B cell (primary cell): ENCODE measurements around the gene TNPO2. TPM values are rescaled to one million over a fixed set of nuclear protein-coding genes. Genes with fewer than 3 reads are reported as not detected.

Experiments used
- ATAC-seq: fragments of 200-7000 bp; cut with Tn5 transposase; one replicate; pipeline ENCODE4 v1.10.0; 2021; ENCODE audit warnings: low read depth, mild to moderate bottlenecking, moderate number of reproducible peaks, moderate library complexity
- CTCF ChIA-PET: fragments of 350-600 bp; sonication (Branson Sonifier 250); formaldehyde crosslinking; loops from one replicate; lab custom pipeline; 2021; ENCODE audit warnings: antibody characterized with exemption, inconsistent platforms; lab: Charles Lee
- POLR2A ChIA-PET: fragments of 350-600 bp; sonication (Branson Sonifier 250); formaldehyde crosslinking; loops from one replicate; lab custom pipeline; 2021; ENCODE audit warnings: antibody characterized with exemption; lab: Charles Lee
- DNase-seq: peaks from one replicate; pipeline ENCODE4 v3.0.0; 2013
- H2AFZ ChIP-seq: 2 replicates; pipeline ENCODE4 v1.6.1; 2012; ENCODE audit warnings: mild to moderate bottlenecking, low read depth, low read length; ENCODE audit not compliant: insufficient read depth, poor library complexity, severe bottlenecking
- H3K27ac ChIP-seq, 2 donors: 1 replicate in 1 of 2; 2 replicates in 1 of 2; pipeline ENCODE4 v1.5.1; 2012 to 2013; ENCODE audit warnings: low read length in 2 of 2, mild to moderate bottlenecking in 2 of 2, moderate library complexity in 1 of 2
- H3K27me3 ChIP-seq, 4 experiments: fragments of 200-600 bp in 1 of 4; sonication (generic) in 1 of 4; replicated peaks in 1 of 4; 1 replicate in 2 of 4; 2 replicates in 2 of 4; pipeline versions ENCODE4 v1.6.1 to v1.7.0; 2013 to 2016; ENCODE audit warnings: low read length in 3 of 4, mild to moderate bottlenecking in 2 of 4, mixed read lengths in 1 of 4, moderate library complexity in 1 of 4; ENCODE audit not compliant: insufficient read depth in 4 of 4, control insufficient read depth in 3 of 4; ENCODE audit errors: control extremely low read depth in 1 of 4
- H3K36me3 ChIP-seq, 2 experiments: replicated peaks in 1 of 2; 1 replicate in 1 of 2; 2 replicates in 1 of 2; pipeline versions ENCODE4 v1.6.1 to v1.7.1; 2013; ENCODE audit warnings: low read length in 1 of 2; ENCODE audit not compliant: insufficient read depth in 2 of 2, control insufficient read depth in 1 of 2; ENCODE audit errors: control extremely low read depth in 1 of 2, extremely low read depth in 1 of 2
- H3K4me1 ChIP-seq, 2 donors: fragments of 200-600 bp in 1 of 2; sonication (generic) in 1 of 2; 1 replicate in 1 of 2; 2 replicates in 1 of 2; pipeline versions ENCODE4 v1.5.1 to v1.6.1; 2013 to 2017; ENCODE audit warnings: low read length in 2 of 2; ENCODE audit not compliant: control insufficient read depth in 2 of 2, insufficient read depth in 2 of 2
- H3K4me2 ChIP-seq: replicated peaks from 2 replicates; pipeline ENCODE3; 2012; ENCODE audit warnings: mild to moderate bottlenecking, low read depth, low read length; ENCODE audit not compliant: poor library complexity, severe bottlenecking
- H3K4me3 ChIP-seq, 5 experiments: fragments of 200-600 bp in 1 of 5; sonication (generic) in 1 of 5; 1 replicate in 3 of 5; 2 replicates in 2 of 5; pipeline versions ENCODE4 v1.5.1 to v1.7.0; 2011 to 2016; ENCODE audit warnings: low read length in 4 of 5, mild to moderate bottlenecking in 4 of 5, low read depth in 2 of 5, control low read depth in 1 of 5, moderate library complexity in 1 of 5; ENCODE audit not compliant: insufficient read depth in 1 of 5; ENCODE audit errors: control extremely low read depth in 1 of 5, extremely low read depth in 1 of 5
- H3K79me2 ChIP-seq: fragments of 200-600 bp; sonication (generic); one replicate; pipeline ENCODE4 v1.6.0; 2016; ENCODE audit warnings: low read length; ENCODE audit not compliant: control insufficient read depth, insufficient read depth
- H3K9ac ChIP-seq: fragments of 200-600 bp; sonication (generic); 2 replicates; pipeline ENCODE4 v1.6.1; 2017; ENCODE audit warnings: mild to moderate bottlenecking, low read length, moderate library complexity
- H3K9me3 ChIP-seq, 3 donors: one replicate each; pipeline versions ENCODE4 v1.6.1 to v1.7.1; 2013; ENCODE audit warnings: low read length in 2 of 3; ENCODE audit not compliant: control insufficient read depth in 2 of 3, insufficient read depth in 1 of 3; ENCODE audit errors: control extremely low read depth in 1 of 3
- H4K20me1 ChIP-seq: 2 replicates; pipeline ENCODE4 v1.6.0; 2012; ENCODE audit warnings: mild to moderate bottlenecking, low read length; ENCODE audit not compliant: insufficient read depth, control insufficient read depth, poor library complexity, severe bottlenecking
- H3K27ac Mint-ChIP-seq: one replicate; pipeline ENCODE4 v1.8.0; 2021; ENCODE audit warnings: mixed read lengths
- H3K27me3 Mint-ChIP-seq: one replicate; pipeline ENCODE4 v1.8.0; 2021; ENCODE audit warnings: mixed read lengths
- H3K4me1 Mint-ChIP-seq: one replicate; pipeline ENCODE4 v1.8.0; 2021; ENCODE audit warnings: mixed read lengths
- H3K4me3 Mint-ChIP-seq: one replicate; pipeline ENCODE4 v1.8.0; 2021; ENCODE audit warnings: mixed read lengths
- H3K9me3 Mint-ChIP-seq: one replicate; pipeline ENCODE4 v1.8.0; 2022; ENCODE audit warnings: mixed read lengths; ENCODE audit not compliant: insufficient read depth
- CTCF ChIP-seq: fragments of 200-600 bp; IDR thresholded peaks from one replicate; pipeline ENCODE4 v1.8.0; 2022; ENCODE audit warnings: antibody characterized with exemption, mild to moderate bottlenecking
- EZH2 ChIP-seq: IDR thresholded peaks from 2 replicates; pipeline ENCODE4 v1.6.1; 2012; ENCODE audit warnings: borderline replicate concordance, low read depth, mild to moderate bottlenecking, moderate library complexity, low read length; ENCODE audit not compliant: insufficient read depth, poor library complexity, severe bottlenecking
- WGBS: methylation state at CpG from one replicate; pipeline ENCODE4 v1.1.5; 2013; ENCODE audit warnings: missing lambda C conversion rate; ENCODE audit not compliant: insufficient coverage; 5-methylcytosine and 5-hydroxymethylcytosine counted together
- intact Hi-C: fragments of 100-400 bp; cut with micrococcal nuclease; formaldehyde crosslinking; loops from one replicate; pipeline ENCODE4 v1.10.0; 2022
- polyA plus RNA-seq: library from polyadenylated mRNA; depleted of rRNA; stranded (reverse); fragments of >200 nt; gene quantifications from 2 replicates; pipeline ENCODE4 v1.2.3, GENCODE V29; 2012
- total RNA-seq, 2 donors: library from RNA; stranded (reverse); fragments of 120-200 nt in 1 of 2; gene quantifications; 1 replicate in 1 of 2; 2 replicates in 1 of 2; pipeline versions ENCODE4 v1.2.3 to v1.2.4, GENCODE V29; 2013 to 2022

Gene TNPO2
- total and polyA plus RNA-seq, 2 donors (not counting 1 experiment from before 2014, with no cell fraction given) = 73.7 to 85.6 TPM

- CTCF ChIA-PET = no interaction called here
Measured at GRCh38 chr19:12656899-12657571, 66.7 kb downstream of the TNPO2 start.

More at GRCh38 chr19:12656899-12657571, 66.7 kb downstream of the TNPO2 start:
- Histone ChIP-seq H3K9me3 (peaks cover 0 to 4% (median 0%) of the 10 kb centered on the region in 3 donors), H3K4me2 (no peak overlapping the region), H4K20me1 (peaks cover 60% of the 10 kb centered on the region), H3K9ac (no peak overlapping the region), H2AFZ (no peak overlapping the region), H3K36me3 (peaks cover 7 to 75% of the 10 kb centered on the region in 2 experiments), H3K4me3 (no peak overlapping the region), H3K27me3 (no peaks in the 10 kb centered on the region), H3K79me2 (peaks cover 65% of the 10 kb centered on the region), H3K4me1 (no peaks in the 10 kb centered on the region), H3K27ac (no peak overlapping the region)
- Mint-ChIP-seq H3K27ac (no peak overlapping the region), H3K4me3 (no peak overlapping the region), H3K27me3 (no peaks in the 10 kb centered on the region), H3K4me1 (peaks cover 3% of the 10 kb centered on the region), H3K9me3 (no peaks in the 10 kb centered on the region)
- DNase-seq (no peak), ATAC-seq (no peak)
- POLR2A ChIA-PET = no interaction called here
- no peak for TF ChIP-seq EZH2
- no peak for TF ChIP-seq CTCF
- intact Hi-C loops = no loop called here
- 94% methylated on average over 36 of the region's 50 CpGs for WGBS
